GM19467 (cell line): Measurements from ENCODE around the gene CCDC174.
"Not testable (repeated sequence)": the region's sequence is repeated elsewhere in the genome, so short reads cannot be mapped to it uniquely, and the experiment has no call there.

ENCODE experiments used
- ATAC-seq: cut with Tn5 transposase; IDR thresholded peaks from one replicate; pipeline ENCODE4 v1.9.1; 2021; ENCODE audit warnings: mild to moderate bottlenecking, moderate library complexity; ENCODE audit not compliant: unreplicated experiment

CCDC174 gene

DNA sequence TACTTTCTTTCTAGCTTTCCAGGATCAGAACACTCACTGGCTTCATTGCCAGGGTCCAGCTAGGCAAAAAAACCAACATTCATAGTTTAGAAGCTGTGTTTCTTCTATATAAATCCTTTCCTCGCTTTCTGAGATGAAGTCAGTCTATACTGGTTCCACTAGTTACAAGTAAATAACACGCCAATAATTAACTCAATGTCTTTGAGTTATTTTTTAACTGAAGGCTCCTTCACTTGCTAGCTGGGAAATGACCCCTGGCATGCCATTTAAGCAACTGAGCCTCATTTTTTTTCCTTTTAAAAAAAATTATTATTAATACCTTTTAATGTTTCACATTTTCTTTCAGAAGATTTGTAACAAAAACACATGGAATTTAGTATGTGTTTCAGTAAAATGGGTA, 2.1 kb upstream of the CCDC174 start:
- no peak for ATAC-seq

DNA sequence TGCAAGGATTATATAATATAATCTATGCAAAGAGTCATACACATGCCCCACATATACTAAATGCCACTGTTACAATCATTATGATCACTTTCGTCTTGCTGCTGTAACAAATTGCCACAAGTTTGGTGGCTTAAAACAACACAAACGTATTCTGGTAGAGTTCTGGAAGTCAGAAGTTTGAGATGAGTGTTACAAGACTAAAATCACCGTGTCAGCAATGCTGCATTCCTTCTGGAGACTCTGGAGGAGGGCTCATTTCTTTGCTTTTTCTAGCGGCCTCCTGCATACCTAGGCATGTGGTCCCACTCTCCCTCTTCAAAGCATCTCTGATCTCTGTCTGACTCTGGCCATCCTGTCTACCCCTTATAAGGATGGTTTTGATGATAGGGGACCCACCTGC, 1.4 kb upstream of the CCDC174 start:
- no peak for ATAC-seq

DNA sequence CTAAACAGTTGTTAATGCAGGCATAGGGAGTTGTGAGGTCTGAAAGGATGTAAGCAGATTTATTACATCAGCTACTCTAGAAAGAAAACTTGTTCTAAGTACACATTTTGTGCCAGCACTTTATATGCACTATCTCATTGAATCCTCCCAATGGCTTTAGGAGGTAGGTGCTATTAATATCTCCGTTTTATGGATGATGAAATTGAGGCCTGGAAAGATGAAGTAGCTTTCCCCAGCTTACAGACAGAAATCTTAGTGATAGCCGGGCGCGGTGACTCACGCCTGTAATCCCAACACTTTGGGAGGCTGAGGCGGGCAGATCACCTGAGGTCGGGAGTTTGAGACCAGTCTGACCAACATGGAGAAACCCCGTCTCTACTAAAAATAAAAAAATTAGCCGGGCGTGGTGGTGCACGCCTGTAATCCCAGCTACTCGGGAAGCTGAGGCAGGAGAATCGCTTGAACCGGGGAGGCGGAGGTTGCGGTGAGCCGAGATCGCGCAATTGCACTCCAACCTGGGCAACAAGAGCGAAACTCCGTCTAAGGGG, 872 bp downstream of the CCDC174 start:
- ATAC-seq = not testable (repeated sequence)

- ATAC-seq = no peak
Measured at GRCh38 chr3:14657579-14657978, 6.0 kb downstream of the CCDC174 start.

DNA sequence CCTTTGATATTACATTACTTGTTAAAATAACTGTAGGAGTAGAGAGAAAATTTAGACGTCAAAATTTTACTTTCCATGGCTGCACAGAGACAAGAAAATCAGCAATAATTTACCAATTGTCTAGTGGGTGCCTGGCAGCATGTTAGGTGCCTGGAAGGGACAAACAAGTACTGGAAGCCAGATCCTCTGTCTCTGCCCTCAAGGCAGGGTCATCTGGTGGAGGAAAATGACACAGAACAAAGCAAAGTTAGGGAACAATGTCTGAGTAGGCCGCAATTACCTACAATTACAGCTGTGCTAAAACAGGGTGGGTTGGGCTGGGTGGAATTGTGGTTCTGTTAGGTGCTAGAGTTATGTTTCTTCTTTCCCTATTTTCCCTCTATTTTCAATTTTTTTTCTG, 7.4 kb downstream of the CCDC174 start:
- ATAC-seq = no peak

GRCh38 chr3:14660942-14661341, 9.4 kb downstream of the CCDC174 start:
- no peak for ATAC-seq

GRCh38 chr3:14663396-14664135, 12.0 kb downstream of the CCDC174 start:
- ATAC-seq = no peak

DNA sequence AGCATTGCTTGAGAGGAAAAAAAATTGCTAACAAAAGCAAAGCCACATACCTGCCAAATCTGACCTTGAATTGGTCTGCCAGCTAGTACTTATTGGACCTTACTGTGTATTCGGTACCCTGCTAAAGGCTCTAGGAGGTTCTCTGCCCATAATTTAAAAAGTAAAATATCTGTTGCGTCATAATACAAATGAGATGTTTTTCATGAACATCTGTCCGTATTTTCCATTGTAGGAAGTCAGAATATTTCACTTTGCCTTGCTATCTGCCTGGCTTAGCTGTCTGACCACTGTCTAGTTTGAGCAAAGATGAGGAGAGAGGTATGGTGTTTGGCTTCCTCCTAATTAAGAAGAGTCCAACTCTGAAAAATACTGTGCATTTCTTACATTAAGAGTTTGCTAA, 12.6 kb downstream of the CCDC174 start:
- no peak for ATAC-seq

DNA sequence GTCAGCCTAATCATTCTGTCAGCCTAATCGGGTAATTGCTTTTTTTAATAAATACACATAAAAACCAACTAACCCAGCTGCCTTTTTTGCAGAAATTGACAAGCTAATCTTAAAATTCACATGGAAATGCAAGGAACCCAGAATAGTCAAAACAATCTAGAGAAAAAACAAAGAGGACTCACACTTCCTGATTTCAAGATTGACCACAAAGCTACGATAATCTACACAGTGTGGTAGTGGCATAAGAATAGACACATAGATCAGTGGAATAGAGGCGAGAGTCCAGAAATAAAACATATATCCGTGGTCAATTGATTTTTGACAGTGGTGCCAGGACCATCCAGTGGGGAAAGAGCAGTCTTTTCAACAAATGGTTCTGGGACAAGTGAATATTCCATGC, 21.0 kb downstream of the CCDC174 start:
- no peak for ATAC-seq

GRCh38 chr3:14674841-14675240, 23.3 kb downstream of the CCDC174 start, which contains the start of gene C3orf20:
TSS of gene C3orf20 (plus strand) at chr3:14675141. CDS start at chr3:14682714, 7,573 bp downstream.
- no peak for ATAC-seq

DNA sequence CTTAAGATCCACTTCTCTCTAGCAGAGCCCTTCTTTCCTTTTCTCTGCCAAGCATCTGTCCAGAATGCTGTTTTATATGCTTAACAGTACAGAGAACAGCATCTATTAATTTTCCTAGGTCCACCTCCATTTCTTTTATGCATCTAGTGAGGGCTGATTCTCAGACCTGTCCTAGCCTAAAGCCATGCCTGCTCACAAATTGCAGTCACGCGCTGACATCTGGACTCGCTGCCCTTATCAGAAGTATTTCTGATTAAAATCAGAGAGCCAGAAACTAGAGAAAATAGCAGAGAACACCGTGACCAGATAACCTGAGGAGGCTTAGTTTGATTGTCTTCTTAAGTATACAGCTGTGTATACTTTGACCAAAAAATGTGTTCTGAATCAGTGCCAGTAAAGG, 25.3 kb downstream of the CCDC174 start:
- no peak for ATAC-seq

- no peak for ATAC-seq
Measured at GRCh38 chr3:14678015-14678503, 26.5 kb downstream of the CCDC174 start.

DNA sequence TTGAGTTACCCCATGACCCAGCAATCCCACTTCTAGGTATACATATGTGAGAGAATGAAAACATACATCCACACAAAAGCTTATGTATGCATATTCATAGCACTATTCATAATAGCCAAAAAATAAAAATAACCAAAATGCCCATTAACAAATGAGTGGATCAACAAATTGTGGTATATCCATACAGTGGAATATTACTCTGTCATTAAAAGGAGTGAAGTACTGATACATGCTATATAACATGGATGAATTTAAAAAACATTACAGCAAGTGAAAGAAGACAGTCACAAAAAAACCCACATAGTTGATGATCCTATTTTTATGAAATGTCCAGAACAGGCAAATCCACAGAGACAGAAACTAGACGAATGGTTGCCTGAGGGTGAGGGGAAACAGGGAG, 28.6 kb downstream of the CCDC174 start:
- no peak for ATAC-seq

GRCh38 chr3:14680716-14681115, 29.2 kb downstream of the CCDC174 start:
- no peak for ATAC-seq

GRCh38 chr3:14684447-14684846, 32.9 kb downstream of the CCDC174 start:
- no peak for ATAC-seq

- no peak for ATAC-seq
Measured at GRCh38 chr3:14685179-14685578, 33.6 kb downstream of the CCDC174 start.

GRCh38 chr3:14687360-14687759, 35.8 kb downstream of the CCDC174 start:
- no peak for ATAC-seq

GRCh38 chr3:14688525-14688924, 37.0 kb downstream of the CCDC174 start:
- ATAC-seq = no peak

GRCh38 chr3:14689247-14689980, 37.9 kb downstream of the CCDC174 start:
- ATAC-seq = no peak

- ATAC-seq = no peak
Measured at GRCh38 chr3:14691239-14691638, 39.7 kb downstream of the CCDC174 start.

GRCh38 chr3:14691719-14692118, 40.2 kb downstream of the CCDC174 start:
- ATAC-seq = no peak
